22Rv1 (cell line): ENCODE data around the gene RRM2.
"Not testable (repeated sequence)": the region's sequence is repeated elsewhere in the genome, so short reads cannot be mapped to it uniquely, and the experiment has no call there.

ENCODE experiments used
- CTCF ChIP-seq: fragments of 450-650 bp; IDR thresholded peaks from 2 replicates; pipeline ENCODE4 v1.5.1; 2017; ENCODE audit warnings: mild to moderate bottlenecking
- ZFX ChIP-seq: fragments of 450-650 bp; IDR thresholded peaks from 2 replicates; pipeline ENCODE4 v1.6.1; 2017; ENCODE audit warnings: antibody characterized with exemption, borderline replicate concordance

GRCh38 chr2:10147050-10147660 lies 24.6 kb downstream of the RRM2 start:
- not testable (repeated sequence) for TF ChIP-seq CTCF, ZFX
